SK-N-SH treated with all-trans-retinoic acid at 6 μM for 48 hours (cell line): Measurements from ENCODE around the gene CCDC188.

Experiments used
- ATAC-seq: fragments of 200-7000 bp; cut with Tn5 transposase; 3 replicates; pipeline ENCODE4 v1.9.1; 2020; ENCODE audit warnings: mild to moderate bottlenecking, moderate library complexity
- ARNTL ChIP-seq: fragments of 450-650 bp; formaldehyde crosslinking; IDR thresholded peaks from 2 replicates; pipeline ENCODE4 v1.5.0; 2020; ENCODE audit warnings: low read depth, mild to moderate bottlenecking, moderate library complexity, borderline replicate concordance
- BACH2 ChIP-seq: fragments of 250-450 bp; sonication (Bioruptor Pico); IDR thresholded peaks from 2 replicates; pipeline ENCODE4 v1.9.0; 2021; ENCODE audit warnings: mild to moderate bottlenecking, borderline replicate concordance
- CSDC2 ChIP-seq: fragments of 250-450 bp; sonication (Bioruptor Pico); IDR thresholded peaks from 2 replicates; pipeline ENCODE4 v1.5.0; 2020; ENCODE audit warnings: mild to moderate bottlenecking, moderate library complexity
- ESRRG ChIP-seq: fragments of 250-450 bp; sonication (Bioruptor Pico); IDR thresholded peaks from 2 replicates; pipeline ENCODE4 v1.6.1; 2021; ENCODE audit warnings: mild to moderate bottlenecking
- ISL1 ChIP-seq: fragments of 250-450 bp; sonication (Bioruptor Pico); IDR thresholded peaks from 2 replicates; pipeline ENCODE4 v2.1.2; 2022; ENCODE audit warnings: mild to moderate bottlenecking, moderate library complexity
- OSR1 ChIP-seq: fragments of 250-450 bp; sonication (Bioruptor Pico); IDR thresholded peaks from 2 replicates; pipeline ENCODE4 v1.8.0; 2022; ENCODE audit warnings: moderate library complexity, mild to moderate bottlenecking, inconsistent platforms
- PPARA ChIP-seq: fragments of 250-450 bp; sonication (Bioruptor Pico); IDR thresholded peaks from 2 replicates; pipeline ENCODE4 v1.5.0; 2020; ENCODE audit warnings: mild to moderate bottlenecking, borderline replicate concordance
- RARB ChIP-seq: fragments of 250-450 bp; sonication (Bioruptor Pico); IDR thresholded peaks from 2 replicates; pipeline ENCODE4 v1.8.0; 2021; ENCODE audit warnings: mild to moderate bottlenecking, moderate library complexity
- SNAI2 ChIP-seq: fragments of 250-450 bp; sonication (Bioruptor Pico); IDR thresholded peaks from 2 replicates; pipeline ENCODE4 v1.5.0; 2020; ENCODE audit warnings: mild to moderate bottlenecking, moderate library complexity
- TCF4 ChIP-seq: fragments of 250-450 bp; sonication (Bioruptor Pico); IDR thresholded peaks from 2 replicates; pipeline ENCODE4 v1.8.0; 2021; ENCODE audit warnings: mild to moderate bottlenecking, moderate library complexity, borderline replicate concordance
- TOX ChIP-seq: fragments of 250-450 bp; sonication (Bioruptor Pico); IDR thresholded peaks from 2 replicates; pipeline ENCODE4 v1.8.0; 2021; ENCODE audit warnings: mild to moderate bottlenecking, moderate library complexity, borderline replicate concordance
- ZC3H10 ChIP-seq: fragments of 250-450 bp; sonication (Bioruptor Pico); IDR thresholded peaks from 2 replicates; pipeline ENCODE4 v1.5.1; 2021; ENCODE audit warnings: mild to moderate bottlenecking, moderate library complexity
- ZFP3 ChIP-seq: fragments of 250-450 bp; sonication (Bioruptor Pico); IDR thresholded peaks from 2 replicates; pipeline ENCODE4 v1.5.0; 2020; ENCODE audit warnings: mild to moderate bottlenecking, moderate library complexity
- ZFP30 ChIP-seq: fragments of 450-650 bp; formaldehyde crosslinking; IDR thresholded peaks from 2 replicates; pipeline ENCODE4 v1.5.0; 2022; ENCODE audit warnings: mild to moderate bottlenecking, moderate library complexity
- ZNF565 ChIP-seq: fragments of 450-650 bp; formaldehyde crosslinking; conservative IDR thresholded peaks from 2 replicates; pipeline ENCODE4 v1.5.0; 2020; ENCODE audit warnings: low read depth, mild to moderate bottlenecking, moderate library complexity
- ZNF70 ChIP-seq: fragments of 450-650 bp; formaldehyde crosslinking; IDR thresholded peaks from 2 replicates; pipeline ENCODE4 v1.5.0; 2020; ENCODE audit warnings: mild to moderate bottlenecking, moderate library complexity
- ZNF8 ChIP-seq: fragments of 450-650 bp; formaldehyde crosslinking; IDR thresholded peaks from 2 replicates; pipeline ENCODE4 v1.5.0; 2020; ENCODE audit warnings: mild to moderate bottlenecking, moderate library complexity
- TF ChIP-seq, protein P1 (sequence below): fragments of 250-450 bp; sonication (Bioruptor Pico); IDR thresholded peaks from 2 replicates; pipeline ENCODE4 v1.8.0; 2021; ENCODE audit warnings: low read depth, mild to moderate bottlenecking, moderate library complexity, borderline replicate concordance
- TF ChIP-seq, protein P2 (sequence below): fragments of 250-450 bp; sonication (Bioruptor Pico); IDR thresholded peaks from 2 replicates; pipeline ENCODE4 v1.5.1; 2020; ENCODE audit warnings: low read depth, mild to moderate bottlenecking, moderate library complexity
- TF ChIP-seq, protein P3 (sequence below): fragments of 250-450 bp; sonication (Bioruptor Pico); IDR thresholded peaks from 2 replicates; pipeline ENCODE4 v1.8.0; 2020; ENCODE audit warnings: mild to moderate bottlenecking, moderate library complexity, borderline replicate concordance
- TF ChIP-seq, protein P4 (sequence below): fragments of 250-450 bp; sonication (Bioruptor Pico); IDR thresholded peaks from 2 replicates; pipeline ENCODE4 v1.5.0; 2020; ENCODE audit warnings: mild to moderate bottlenecking, moderate library complexity
- TF ChIP-seq, protein P5 (sequence below): fragments of 250-450 bp; sonication (Bioruptor Pico); IDR thresholded peaks from 2 replicates; pipeline ENCODE4 v1.5.1; 2021; ENCODE audit warnings: mild to moderate bottlenecking, moderate library complexity

The CCDC188 gene

DNA sequence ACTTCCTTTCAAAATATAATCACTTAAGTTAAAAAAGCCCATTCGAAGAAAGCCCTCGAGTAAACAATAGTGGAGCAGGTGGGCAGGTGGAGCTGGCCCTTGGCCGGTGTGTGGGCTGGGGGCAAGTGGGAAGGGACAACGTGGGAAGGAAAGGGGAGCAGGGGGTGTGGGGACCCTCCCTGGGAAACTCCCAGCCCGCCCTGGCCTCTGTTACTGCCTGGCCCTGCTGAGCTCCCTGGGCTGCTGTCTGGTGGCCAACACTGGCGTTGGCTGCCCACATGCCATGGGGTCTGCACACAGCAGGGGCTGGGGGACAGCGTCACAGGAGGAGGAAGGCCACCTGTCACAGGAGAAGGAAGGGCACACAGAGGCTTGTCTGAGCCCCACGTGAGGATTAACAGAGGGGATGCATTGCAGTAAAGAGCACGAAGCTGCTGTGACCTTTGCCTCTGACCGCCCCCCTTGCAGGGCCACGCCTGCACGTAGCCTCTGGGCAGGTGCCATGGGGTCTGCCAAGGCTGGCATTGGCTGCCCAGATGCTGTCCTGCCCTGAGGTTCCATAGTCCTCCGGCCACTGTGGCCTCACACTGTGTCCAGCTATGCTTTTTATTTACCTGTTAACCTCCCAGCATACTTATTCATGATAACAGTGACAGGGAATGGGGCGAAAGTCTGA lies 36.2 kb upstream of the CCDC188 start:
- no peak for ATAC-seq
- TF ChIP-seq, protein P1, sequence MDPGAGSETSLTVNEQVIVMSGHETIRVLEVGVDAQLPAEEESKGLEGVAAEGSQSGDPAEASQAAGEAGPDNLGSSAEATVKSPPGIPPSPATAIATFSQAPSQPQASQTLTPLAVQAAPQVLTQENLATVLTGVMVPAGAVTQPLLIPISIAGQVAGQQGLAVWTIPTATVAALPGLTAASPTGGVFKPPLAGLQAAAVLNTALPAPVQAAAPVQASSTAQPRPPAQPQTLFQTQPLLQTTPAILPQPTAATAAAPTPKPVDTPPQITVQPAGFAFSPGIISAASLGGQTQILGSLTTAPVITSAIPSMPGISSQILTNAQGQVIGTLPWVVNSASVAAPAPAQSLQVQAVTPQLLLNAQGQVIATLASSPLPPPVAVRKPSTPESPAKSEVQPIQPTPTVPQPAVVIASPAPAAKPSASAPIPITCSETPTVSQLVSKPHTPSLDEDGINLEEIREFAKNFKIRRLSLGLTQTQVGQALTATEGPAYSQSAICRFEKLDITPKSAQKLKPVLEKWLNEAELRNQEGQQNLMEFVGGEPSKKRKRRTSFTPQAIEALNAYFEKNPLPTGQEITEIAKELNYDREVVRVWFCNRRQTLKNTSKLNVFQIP (CRISPR knock-in tag) = no peak
- no peak for TF ChIP-seq ISL1
- no peak for TF ChIP-seq TCF4 (CRISPR knock-in tag)
- TF ChIP-seq, protein P2, sequence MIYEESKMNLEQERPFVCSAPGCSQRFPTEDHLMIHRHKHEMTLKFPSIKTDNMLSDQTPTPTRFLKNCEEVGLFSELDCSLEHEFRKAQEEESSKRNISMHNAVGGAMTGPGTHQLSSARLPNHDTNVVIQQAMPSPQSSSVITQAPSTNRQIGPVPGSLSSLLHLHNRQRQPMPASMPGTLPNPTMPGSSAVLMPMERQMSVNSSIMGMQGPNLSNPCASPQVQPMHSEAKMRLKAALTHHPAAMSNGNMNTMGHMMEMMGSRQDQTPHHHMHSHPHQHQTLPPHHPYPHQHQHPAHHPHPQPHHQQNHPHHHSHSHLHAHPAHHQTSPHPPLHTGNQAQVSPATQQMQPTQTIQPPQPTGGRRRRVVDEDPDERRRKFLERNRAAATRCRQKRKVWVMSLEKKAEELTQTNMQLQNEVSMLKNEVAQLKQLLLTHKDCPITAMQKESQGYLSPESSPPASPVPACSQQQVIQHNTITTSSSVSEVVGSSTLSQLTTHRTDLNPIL (CRISPR knock-in tag) = no peak
- TF ChIP-seq ZNF70 (CRISPR knock-in tag) = no peak
- TF ChIP-seq, protein P3, sequence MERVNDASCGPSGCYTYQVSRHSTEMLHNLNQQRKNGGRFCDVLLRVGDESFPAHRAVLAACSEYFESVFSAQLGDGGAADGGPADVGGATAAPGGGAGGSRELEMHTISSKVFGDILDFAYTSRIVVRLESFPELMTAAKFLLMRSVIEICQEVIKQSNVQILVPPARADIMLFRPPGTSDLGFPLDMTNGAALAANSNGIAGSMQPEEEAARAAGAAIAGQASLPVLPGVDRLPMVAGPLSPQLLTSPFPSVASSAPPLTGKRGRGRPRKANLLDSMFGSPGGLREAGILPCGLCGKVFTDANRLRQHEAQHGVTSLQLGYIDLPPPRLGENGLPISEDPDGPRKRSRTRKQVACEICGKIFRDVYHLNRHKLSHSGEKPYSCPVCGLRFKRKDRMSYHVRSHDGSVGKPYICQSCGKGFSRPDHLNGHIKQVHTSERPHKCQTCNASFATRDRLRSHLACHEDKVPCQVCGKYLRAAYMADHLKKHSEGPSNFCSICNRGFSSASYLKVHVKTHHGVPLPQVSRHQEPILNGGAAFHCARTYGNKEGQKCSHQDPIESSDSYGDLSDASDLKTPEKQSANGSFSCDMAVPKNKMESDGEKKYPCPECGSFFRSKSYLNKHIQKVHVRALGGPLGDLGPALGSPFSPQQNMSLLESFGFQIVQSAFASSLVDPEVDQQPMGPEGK (CRISPR knock-in tag) = no peak
- no peak for TF ChIP-seq CSDC2
- TF ChIP-seq ZFP30 (CRISPR knock-in tag) = no peak
- no peak for TF ChIP-seq ZC3H10 (CRISPR knock-in tag)
- TF ChIP-seq RARB (CRISPR knock-in tag) = no peak
- no peak for TF ChIP-seq ZNF8 (CRISPR knock-in tag)
- no peak for TF ChIP-seq ARNTL (CRISPR knock-in tag)
- no peak for TF ChIP-seq ESRRG (CRISPR knock-in tag)
- TF ChIP-seq ZNF565 = no peak
- TF ChIP-seq OSR1 = no peak
- TF ChIP-seq, protein P4, sequence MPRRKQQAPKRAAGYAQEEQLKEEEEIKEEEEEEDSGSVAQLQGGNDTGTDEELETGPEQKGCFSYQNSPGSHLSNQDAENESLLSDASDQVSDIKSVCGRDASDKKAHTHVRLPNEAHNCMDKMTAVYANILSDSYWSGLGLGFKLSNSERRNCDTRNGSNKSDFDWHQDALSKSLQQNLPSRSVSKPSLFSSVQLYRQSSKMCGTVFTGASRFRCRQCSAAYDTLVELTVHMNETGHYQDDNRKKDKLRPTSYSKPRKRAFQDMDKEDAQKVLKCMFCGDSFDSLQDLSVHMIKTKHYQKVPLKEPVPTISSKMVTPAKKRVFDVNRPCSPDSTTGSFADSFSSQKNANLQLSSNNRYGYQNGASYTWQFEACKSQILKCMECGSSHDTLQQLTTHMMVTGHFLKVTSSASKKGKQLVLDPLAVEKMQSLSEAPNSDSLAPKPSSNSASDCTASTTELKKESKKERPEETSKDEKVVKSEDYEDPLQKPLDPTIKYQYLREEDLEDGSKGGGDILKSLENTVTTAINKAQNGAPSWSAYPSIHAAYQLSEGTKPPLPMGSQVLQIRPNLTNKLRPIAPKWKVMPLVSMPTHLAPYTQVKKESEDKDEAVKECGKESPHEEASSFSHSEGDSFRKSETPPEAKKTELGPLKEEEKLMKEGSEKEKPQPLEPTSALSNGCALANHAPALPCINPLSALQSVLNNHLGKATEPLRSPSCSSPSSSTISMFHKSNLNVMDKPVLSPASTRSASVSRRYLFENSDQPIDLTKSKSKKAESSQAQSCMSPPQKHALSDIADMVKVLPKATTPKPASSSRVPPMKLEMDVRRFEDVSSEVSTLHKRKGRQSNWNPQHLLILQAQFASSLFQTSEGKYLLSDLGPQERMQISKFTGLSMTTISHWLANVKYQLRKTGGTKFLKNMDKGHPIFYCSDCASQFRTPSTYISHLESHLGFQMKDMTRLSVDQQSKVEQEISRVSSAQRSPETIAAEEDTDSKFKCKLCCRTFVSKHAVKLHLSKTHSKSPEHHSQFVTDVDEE = no peak
- no peak for TF ChIP-seq TOX
- no peak for TF ChIP-seq ZFP3 (CRISPR knock-in tag)
- TF ChIP-seq, protein P5, sequence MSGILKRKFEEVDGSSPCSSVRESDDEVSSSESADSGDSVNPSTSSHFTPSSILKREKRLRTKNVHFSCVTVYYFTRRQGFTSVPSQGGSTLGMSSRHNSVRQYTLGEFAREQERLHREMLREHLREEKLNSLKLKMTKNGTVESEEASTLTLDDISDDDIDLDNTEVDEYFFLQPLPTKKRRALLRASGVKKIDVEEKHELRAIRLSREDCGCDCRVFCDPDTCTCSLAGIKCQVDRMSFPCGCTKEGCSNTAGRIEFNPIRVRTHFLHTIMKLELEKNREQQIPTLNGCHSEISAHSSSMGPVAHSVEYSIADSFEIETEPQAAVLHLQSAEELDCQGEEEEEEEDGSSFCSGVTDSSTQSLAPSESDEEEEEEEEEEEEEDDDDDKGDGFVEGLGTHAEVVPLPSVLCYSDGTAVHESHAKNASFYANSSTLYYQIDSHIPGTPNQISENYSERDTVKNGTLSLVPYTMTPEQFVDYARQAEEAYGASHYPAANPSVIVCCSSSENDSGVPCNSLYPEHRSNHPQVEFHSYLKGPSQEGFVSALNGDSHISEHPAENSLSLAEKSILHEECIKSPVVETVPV (CRISPR knock-in tag) = no peak
- TF ChIP-seq PPARA (CRISPR knock-in tag) = no peak

DNA sequence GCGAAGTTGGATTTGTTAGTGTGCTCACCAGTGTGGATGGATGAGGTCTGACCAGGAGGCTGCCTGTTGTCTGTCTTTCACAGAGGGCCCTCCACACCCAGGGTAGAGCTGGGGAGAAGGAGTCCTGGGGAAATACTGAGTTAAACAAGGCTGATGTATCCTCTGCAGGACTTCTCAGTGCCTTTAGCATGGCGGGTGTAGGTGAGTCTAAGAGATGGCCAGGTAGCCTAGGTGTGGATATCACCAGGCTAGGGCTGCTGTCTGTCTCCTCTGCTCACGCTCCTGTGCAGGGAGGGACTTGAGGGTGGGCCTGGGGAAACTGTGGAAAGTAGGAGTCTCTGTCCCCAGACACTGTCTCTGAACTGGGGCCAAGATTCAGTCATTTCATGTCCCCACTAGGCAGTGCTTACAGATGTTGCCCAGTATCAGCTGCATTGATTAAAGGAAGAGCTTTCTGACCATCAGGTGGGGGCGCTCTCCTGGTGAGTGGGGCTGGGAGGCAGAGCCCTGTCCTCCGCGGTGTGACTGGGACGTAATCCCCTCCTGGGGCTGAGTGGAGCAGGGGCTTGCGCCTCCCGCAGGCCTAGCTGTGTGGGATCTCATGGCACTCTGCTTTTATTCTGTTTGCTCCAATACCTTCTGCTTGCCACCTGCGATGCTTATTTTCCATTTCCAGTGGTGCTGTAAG lies 35.5 kb upstream of the CCDC188 start:
- ATAC-seq = no peak; the same call in 2 of the 3 replicates
- TF ChIP-seq RARB (CRISPR knock-in tag) = no peak

DNA sequence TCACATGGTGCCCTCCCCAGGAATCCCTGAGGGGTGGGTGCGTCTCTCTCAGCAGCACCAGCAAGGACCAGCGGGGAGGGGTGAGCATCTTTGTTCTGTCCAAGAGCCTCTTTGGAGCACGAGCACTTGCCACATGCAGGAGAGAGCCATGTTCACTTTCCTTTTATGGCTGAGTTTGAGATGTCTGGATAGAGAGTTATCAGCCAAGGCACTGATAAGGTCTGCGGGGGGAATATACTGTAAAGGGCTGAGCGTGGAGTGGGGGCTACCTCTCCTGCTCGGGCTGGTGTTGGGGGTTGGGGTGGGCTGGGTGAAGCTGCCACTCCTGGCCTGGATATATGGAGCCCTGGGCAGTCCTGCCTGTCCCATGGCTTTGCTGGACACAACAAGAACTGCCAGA lies 34.9 kb upstream of the CCDC188 start:
- ATAC-seq = no peak

More for the DNA sequence above, 34.9 kb upstream of the CCDC188 start:
- TF ChIP-seq, protein P3 (CRISPR knock-in tag) = no peak
- TF ChIP-seq ZNF565 (no peak), ZNF70 (CRISPR knock-in tag) (no peak), SNAI2 (no peak), ZNF8 (CRISPR knock-in tag) (no peak), BACH2 (CRISPR knock-in tag) (no peak), ARNTL (CRISPR knock-in tag) (no peak), OSR1 (no peak), ESRRG (CRISPR knock-in tag) (no peak), CSDC2 (no peak), ZC3H10 (CRISPR knock-in tag) (no peak), PPARA (CRISPR knock-in tag) (no peak), TOX (no peak), RARB (CRISPR knock-in tag) (no peak), ISL1 (no peak)
- TF ChIP-seq, protein P1 (CRISPR knock-in tag) = no peak
